HL-60 (cell line): ENCODE data around the gene SMAD5.

Experiments
- DNase-seq, 2 experiments: peaks; one replicate each; pipeline ENCODE4 v3.0.0-alpha.2; 2010 to 2020; ENCODE audit warnings: low read depth in 1 of 2, low spot score in 1 of 2
- H3K27ac ChIP-seq: fragments of 250-450 bp; sonication (Bioruptor Pico); replicated peaks from 2 replicates; pipeline ENCODE4 v1.5.1; 2020; ENCODE audit warnings: mild to moderate bottlenecking, moderate library complexity
- H3K27me3 ChIP-seq: fragments of 250-450 bp; sonication (Bioruptor Pico); 2 replicates; pipeline ENCODE4 v1.5.1; 2021; ENCODE audit warnings: mild to moderate bottlenecking, moderate library complexity; ENCODE audit not compliant: insufficient read depth, poor library complexity, severe bottlenecking
- H3K4me3 ChIP-seq: replicated peaks from 2 replicates; pipeline ENCODE4 v1.5.1; 2011; ENCODE audit warnings: mild to moderate bottlenecking, control low read depth, low read length; ENCODE audit not compliant: insufficient read depth
- GABPA ChIP-seq: IDR thresholded peaks from 2 replicates; pipeline ENCODE4 v1.6.1; 2012; ENCODE audit warnings: low read depth
- POLR2AphosphoS5 ChIP-seq: IDR thresholded peaks from 2 replicates; pipeline ENCODE4 v1.6.1; 2012; ENCODE audit warnings: low read depth
- SPI1 ChIP-seq: IDR thresholded peaks from 2 replicates; pipeline ENCODE4 v1.6.1; 2012; ENCODE audit warnings: low read depth, mild to moderate bottlenecking, borderline replicate concordance
- TF ChIP-seq, protein P1 (sequence below): IDR thresholded peaks from 2 replicates; pipeline ENCODE4 v1.6.1; 2012; ENCODE audit warnings: low read depth; ENCODE audit not compliant: insufficient replicate concordance
- TF ChIP-seq, protein P2 (sequence below): IDR thresholded peaks from one replicate; pipeline ENCODE4 v1.5.1; 2011; ENCODE audit warnings: low read length, control low read depth, inconsistent platforms; ENCODE audit not compliant: insufficient read depth

Gene SMAD5

DNA sequence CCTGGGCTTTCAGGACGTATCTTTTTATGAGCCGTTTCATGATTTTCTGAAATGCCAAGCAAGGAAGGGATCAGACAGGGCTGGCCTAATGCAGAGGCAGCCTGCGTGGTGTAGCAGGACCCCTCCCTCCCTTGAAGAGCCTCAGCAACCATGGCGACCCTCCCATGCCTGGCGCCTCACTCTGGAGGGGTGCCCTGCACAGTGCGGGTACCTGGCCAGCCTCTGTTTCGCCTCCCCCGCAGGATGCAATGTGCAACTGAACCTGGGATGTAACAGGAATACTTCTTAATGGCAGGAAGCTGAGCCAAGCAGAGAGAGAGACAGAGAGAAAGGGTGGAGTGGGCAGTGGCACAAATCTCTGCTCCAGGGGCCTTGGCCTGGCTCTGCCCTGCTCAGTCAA lies 83.6 kb downstream of the SMAD5 start:
- Histone ChIP-seq H3K27me3 (no peaks in the 10 kb centered on the region), H3K4me3 (no peak overlapping the region), H3K27ac (no peak overlapping the region)
- no peak for DNase-seq
- TF ChIP-seq, protein P1, sequence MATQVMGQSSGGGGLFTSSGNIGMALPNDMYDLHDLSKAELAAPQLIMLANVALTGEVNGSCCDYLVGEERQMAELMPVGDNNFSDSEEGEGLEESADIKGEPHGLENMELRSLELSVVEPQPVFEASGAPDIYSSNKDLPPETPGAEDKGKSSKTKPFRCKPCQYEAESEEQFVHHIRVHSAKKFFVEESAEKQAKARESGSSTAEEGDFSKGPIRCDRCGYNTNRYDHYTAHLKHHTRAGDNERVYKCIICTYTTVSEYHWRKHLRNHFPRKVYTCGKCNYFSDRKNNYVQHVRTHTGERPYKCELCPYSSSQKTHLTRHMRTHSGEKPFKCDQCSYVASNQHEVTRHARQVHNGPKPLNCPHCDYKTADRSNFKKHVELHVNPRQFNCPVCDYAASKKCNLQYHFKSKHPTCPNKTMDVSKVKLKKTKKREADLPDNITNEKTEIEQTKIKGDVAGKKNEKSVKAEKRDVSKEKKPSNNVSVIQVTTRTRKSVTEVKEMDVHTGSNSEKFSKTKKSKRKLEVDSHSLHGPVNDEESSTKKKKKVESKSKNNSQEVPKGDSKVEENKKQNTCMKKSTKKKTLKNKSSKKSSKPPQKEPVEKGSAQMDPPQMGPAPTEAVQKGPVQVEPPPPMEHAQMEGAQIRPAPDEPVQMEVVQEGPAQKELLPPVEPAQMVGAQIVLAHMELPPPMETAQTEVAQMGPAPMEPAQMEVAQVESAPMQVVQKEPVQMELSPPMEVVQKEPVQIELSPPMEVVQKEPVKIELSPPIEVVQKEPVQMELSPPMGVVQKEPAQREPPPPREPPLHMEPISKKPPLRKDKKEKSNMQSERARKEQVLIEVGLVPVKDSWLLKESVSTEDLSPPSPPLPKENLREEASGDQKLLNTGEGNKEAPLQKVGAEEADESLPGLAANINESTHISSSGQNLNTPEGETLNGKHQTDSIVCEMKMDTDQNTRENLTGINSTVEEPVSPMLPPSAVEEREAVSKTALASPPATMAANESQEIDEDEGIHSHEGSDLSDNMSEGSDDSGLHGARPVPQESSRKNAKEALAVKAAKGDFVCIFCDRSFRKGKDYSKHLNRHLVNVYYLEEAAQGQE = no peak
- TF ChIP-seq POLR2AphosphoS5 (no peak), SPI1 (no peak), GABPA (no peak)
- TF ChIP-seq, protein P2, sequence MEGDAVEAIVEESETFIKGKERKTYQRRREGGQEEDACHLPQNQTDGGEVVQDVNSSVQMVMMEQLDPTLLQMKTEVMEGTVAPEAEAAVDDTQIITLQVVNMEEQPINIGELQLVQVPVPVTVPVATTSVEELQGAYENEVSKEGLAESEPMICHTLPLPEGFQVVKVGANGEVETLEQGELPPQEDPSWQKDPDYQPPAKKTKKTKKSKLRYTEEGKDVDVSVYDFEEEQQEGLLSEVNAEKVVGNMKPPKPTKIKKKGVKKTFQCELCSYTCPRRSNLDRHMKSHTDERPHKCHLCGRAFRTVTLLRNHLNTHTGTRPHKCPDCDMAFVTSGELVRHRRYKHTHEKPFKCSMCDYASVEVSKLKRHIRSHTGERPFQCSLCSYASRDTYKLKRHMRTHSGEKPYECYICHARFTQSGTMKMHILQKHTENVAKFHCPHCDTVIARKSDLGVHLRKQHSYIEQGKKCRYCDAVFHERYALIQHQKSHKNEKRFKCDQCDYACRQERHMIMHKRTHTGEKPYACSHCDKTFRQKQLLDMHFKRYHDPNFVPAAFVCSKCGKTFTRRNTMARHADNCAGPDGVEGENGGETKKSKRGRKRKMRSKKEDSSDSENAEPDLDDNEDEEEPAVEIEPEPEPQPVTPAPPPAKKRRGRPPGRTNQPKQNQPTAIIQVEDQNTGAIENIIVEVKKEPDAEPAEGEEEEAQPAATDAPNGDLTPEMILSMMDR = no peak

DNA sequence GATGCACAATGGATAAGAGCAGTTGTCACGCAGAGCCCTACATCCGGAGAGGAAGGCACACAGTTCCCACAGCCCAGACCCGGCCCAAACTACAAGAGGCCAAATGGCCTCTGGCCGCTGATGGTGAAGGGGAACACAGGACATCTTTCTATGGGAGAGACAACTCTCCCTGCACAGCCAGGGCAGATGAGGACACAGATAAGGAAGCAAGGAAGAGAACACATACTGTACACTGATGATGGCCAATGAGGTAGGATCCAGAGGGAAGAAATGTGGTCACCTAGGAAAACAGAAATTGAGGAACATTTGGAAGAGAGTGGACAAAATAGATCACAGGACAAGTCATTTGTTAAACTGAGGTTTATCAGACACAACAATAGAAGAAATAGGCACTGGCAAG lies 88.7 kb downstream of the SMAD5 start:
- no peak overlapping the region for H3K27ac ChIP-seq
- TF ChIP-seq, protein P1 = no peak
- TF ChIP-seq SPI1 (no peak), GABPA (no peak), POLR2AphosphoS5 (no peak)
- TF ChIP-seq, protein P2 = no peak

DNA sequence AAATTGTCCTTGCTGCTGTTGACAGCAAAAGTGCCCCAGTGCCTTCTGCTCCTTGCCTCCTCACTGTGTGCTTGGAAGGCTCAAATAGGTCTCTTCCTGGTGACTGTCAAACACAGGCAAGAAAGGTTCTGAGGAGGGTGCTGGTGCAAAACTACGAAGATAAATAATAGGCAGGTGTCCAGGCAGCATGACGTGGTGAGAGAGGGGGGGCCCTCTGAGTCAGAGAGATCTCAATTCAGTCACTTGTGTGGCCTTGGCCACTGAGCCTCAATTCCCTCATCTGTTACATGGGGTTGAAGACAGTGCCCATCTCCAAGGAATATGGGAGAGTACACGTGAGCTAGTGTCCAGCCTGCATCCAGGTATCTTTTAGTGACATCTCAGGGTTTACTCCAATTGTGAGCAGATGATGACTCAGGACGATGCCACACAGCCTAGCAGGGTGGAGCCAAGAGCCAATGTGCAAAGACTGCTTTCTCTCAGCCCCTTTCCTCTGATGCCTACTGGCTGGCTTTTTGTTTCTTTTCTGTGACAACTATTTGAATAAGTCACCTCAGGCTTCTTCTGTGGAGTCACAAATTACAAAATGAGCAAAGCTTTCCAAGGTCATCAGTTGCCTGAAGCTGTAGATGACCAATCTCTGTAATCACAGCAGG lies 90.1 kb downstream of the SMAD5 start:
- H3K27me3 ChIP-seq = no peaks in the 10 kb centered on the region
- no peak overlapping the region for H3K27ac ChIP-seq
- H3K4me3 ChIP-seq = no peak overlapping the region
- no peak for DNase-seq
- TF ChIP-seq SPI1 = no peak
- TF ChIP-seq, protein P2 = no peak
- TF ChIP-seq GABPA = no peak
- no peak for TF ChIP-seq POLR2AphosphoS5
- TF ChIP-seq, protein P1 = no peak

More for the DNA sequence above, 88.7 kb downstream of the SMAD5 start:
- no peak overlapping the region for H3K4me3 ChIP-seq
- no peak for DNase-seq
- no peaks in the 10 kb centered on the region for H3K27me3 ChIP-seq
